ENCODE measurements around the gene PIP5K1A.

Gene PIP5K1A

DNA sequence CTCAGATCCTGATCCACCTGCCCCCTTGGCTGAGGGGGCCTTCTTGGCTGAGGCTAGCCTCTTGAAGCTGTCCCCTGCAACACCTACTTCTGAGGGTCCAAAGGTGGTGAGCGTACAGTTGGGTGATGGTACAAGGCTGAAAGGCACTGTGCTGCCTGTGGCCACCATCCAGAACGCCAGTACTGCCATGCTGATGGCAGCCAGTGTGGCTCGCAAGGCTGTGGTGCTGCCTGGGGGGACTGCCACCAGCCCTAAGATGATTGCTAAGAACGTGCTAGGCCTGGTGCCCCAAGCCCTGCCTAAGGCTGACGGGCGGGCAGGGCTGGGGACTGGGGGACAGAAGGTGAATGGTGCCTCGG lies 89.0 kb downstream of the PIP5K1A start:
- DNase-seq (ENCODE audit: extremely low read depth, low read depth): no peak
- TF ChIP-seq, protein P1, sequence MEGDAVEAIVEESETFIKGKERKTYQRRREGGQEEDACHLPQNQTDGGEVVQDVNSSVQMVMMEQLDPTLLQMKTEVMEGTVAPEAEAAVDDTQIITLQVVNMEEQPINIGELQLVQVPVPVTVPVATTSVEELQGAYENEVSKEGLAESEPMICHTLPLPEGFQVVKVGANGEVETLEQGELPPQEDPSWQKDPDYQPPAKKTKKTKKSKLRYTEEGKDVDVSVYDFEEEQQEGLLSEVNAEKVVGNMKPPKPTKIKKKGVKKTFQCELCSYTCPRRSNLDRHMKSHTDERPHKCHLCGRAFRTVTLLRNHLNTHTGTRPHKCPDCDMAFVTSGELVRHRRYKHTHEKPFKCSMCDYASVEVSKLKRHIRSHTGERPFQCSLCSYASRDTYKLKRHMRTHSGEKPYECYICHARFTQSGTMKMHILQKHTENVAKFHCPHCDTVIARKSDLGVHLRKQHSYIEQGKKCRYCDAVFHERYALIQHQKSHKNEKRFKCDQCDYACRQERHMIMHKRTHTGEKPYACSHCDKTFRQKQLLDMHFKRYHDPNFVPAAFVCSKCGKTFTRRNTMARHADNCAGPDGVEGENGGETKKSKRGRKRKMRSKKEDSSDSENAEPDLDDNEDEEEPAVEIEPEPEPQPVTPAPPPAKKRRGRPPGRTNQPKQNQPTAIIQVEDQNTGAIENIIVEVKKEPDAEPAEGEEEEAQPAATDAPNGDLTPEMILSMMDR (IDR thresholded peaks at IDR 0.05; ENCODE audit: low read depth, low read length): no peak

DNA sequence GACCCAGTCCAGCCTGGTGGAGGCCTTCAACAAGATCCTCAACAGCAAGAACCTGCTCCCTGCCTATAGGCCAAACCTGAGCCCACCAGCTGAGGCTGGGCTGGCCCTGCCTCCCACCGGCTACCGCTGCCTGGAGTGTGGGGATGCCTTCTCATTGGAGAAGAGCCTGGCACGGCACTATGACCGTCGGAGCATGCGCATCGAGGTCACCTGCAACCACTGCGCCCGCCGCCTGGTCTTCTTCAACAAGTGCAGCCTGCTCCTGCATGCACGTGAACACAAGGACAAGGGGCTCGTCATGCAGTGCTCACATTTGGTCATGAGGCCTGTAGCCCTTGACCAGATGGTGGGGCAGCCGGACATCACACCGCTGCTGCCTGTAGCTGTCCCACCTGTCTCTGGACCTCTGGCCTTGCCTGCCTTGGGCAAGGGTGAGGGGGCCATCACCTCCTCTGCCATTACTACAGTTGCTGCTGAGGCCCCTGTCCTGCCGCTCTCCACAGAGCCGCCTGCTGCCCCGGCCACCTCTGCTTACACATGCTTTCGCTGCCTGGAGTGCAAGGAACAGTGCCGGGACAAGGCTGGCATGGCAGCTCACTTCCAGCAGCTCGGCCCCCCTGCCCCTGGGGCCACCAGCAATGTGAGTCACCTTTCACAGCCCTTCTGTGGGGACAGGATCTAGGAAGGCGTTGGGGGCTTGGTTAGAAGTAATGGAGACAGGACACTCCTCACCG lies 89.6 kb downstream of the PIP5K1A start:
- DNase-seq (ENCODE audit: extremely low read depth, low read depth): no peak
- TF ChIP-seq, protein P1 (IDR thresholded peaks at IDR 0.05; ENCODE audit: low read depth, low read length): no peak

- no peak for DNase-seq (ENCODE audit: extremely low read depth, low read depth)
- TF ChIP-seq, protein P1 (IDR thresholded peaks at IDR 0.05; ENCODE audit: low read depth, low read length): no peak
Observed at GRCh38 chr1:151288502-151288901, 90.2 kb downstream of the PIP5K1A start.

- TF ChIP-seq, protein P1 (IDR thresholded peaks at IDR 0.05; ENCODE audit: low read depth, low read length): no peak
- no peak for DNase-seq (ENCODE audit: extremely low read depth, low read depth)
Observed at GRCh38 chr1:151289080-151289935, 91.0 kb downstream of the PIP5K1A start.

DNA sequence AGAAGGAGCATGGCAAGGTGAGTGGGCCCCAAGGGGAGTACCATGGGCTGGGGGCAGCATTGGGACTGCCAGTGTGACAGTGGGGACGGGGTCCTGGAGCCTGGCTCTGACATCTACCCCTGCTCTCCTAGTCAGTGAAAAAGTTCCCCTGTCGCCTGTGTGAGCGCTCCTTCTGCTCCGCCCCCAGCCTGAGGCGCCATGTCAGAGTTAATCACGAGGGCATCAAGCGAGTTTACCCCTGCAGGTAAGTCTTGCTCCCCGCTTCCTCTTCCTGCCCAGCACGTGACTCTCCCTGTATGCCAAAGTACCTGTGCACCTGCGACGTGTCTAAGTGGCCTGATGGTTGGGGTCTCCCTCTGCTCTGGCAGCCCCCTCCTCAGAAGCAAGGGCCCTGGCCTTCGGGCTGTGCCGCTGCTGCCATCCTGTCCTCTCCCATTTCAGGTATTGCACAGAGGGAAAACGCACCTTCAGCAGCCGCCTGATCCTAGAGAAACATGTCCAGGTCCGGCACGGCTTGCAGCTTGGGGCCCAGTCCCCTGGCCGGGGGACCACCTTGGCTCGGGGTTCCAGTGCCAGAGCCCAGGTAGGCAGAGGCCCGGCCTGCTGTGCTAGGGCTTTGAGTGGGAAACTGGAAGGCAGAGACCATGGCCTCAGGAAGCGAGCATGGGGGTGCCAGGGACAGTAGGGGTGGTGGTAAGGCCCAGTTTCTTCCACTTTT lies 91.8 kb downstream of the PIP5K1A start:
- no peak for DNase-seq (ENCODE audit: extremely low read depth, low read depth)
- TF ChIP-seq, protein P1 (IDR thresholded peaks at IDR 0.05; ENCODE audit: low read depth, low read length): no peak

DNA sequence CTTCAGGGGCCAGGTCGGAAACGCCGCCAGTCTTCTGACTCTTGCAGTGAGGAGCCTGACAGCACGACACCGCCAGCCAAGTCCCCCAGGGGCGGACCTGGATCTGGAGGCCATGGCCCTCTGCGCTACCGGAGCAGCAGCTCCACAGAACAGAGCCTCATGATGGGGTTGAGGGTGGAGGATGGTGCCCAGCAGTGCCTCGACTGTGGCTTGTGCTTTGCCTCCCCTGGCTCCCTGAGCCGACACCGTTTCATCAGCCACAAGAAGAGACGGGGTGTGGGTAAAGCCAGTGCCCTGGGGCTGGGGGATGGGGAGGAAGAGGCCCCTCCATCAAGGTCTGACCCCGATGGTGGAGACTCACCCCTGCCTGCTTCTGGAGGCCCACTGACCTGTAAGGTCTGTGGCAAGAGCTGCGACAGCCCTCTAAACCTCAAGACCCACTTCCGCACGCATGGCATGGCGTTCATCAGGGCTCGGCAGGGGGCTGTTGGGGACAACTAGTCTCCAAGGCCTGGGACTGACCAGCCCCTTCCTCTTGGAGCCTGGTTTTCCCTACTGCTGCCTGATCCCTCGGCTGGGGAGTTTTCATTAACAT lies 92.5 kb downstream of the PIP5K1A start:
- TF ChIP-seq, protein P1 (IDR thresholded peaks at IDR 0.05; ENCODE audit: low read depth, low read length): no peak
- DNase-seq (ENCODE audit: extremely low read depth, low read depth): no peak
